Measurements from ENCODE around the gene MAFG.

Gene MAFG

DNA sequence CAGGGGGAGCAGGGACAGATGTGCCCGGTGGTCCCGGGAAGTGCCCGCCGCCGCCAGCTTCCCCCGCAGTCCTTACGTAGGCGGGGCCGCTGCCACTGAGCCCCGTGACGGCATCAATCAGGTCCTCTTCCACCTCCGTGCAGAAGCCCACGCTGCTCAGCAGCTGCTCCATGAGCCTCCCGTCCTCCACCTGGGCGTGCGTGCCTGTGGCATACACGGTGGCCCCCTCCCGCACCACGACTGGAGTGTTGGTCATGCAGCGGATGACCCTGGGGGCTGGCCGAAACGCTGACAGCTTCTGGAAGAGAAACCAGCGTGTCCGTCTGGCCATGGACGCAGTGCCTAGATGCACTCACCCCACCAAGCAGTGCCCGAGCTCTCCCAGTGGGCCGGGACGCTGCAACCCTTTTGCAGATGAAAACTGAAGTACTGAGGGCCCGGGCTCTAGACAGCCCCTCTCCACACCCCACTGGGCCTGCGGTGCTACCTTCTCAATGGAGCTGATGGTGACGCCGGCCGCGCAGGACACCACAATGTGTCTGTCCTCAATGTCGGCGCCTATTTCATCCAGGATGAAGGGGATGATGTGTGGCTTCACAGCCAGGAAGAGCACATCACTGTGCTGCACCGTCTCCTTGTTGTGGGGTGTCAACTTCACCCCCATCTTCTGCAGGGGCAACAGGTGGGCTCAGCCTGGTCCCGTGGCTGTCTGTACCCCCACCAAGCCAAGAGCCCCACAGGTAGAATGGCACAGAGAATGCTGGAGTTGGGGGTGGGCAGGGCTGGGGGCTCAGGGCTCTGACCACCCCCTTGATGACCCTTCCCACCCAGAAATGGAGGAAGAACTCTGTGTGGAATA is 7.5 kb upstream of the MAFG start:
- no peak for DNase-seq

DNA sequence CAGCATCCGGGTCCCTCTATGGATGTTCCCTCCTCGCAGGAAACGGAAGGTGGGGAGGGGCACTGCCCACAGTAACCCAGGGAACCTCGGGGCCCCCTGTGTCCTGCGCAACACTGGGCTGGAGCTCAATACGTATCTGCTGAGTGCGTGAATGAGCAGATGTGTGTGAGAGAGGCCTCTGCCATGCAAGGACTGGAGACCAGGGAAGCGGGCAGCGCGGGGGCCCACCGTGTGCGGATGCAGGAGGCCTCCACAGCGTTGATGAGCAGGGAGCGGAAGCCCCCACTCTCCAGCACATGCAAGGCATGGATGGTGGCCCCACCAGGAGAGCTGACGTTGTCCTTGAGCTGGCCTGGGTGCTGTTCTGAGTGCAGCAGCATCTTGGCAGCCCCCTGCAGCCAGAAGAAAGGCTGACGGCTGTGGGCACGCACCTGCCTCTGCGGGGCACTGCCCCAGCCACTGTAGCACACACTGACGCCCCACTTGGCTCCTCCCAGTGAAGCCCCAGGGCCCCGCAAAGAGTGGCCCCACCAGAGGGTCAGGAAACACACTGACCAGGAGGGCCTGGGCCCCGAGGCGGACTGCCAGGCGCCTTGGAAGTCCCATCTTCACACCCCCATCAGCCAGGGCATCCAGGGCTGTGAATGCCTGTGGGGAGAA is 6.7 kb upstream of the MAFG start:
- no peak for DNase-seq

DNA sequence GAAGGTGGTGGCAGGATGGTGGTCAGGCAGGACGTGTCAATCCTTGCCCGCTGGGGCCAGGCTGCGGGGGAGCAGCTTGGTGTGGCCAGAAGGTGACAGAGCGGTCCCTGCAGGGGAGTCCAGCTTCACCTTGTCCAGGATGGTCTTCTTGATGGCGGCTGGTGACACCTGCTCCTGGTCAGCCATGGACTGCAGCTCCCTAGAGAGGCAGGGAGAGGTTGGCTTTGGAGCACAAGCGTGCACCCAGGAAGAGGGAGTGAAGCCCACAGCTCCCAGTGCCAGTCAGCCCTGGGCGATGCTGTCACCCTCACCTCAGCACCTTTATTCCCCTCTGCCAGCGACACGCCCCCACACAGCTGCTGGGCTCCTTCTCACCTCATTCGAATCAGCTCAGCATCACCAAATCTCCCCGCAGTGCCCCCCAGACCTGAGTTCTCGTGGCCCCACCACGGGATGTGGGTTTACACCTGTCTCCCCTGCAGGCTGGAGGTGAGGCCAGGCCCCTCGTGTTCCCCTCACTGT is 5.7 kb upstream of the MAFG start:
- DNase-seq = no peak

DNA sequence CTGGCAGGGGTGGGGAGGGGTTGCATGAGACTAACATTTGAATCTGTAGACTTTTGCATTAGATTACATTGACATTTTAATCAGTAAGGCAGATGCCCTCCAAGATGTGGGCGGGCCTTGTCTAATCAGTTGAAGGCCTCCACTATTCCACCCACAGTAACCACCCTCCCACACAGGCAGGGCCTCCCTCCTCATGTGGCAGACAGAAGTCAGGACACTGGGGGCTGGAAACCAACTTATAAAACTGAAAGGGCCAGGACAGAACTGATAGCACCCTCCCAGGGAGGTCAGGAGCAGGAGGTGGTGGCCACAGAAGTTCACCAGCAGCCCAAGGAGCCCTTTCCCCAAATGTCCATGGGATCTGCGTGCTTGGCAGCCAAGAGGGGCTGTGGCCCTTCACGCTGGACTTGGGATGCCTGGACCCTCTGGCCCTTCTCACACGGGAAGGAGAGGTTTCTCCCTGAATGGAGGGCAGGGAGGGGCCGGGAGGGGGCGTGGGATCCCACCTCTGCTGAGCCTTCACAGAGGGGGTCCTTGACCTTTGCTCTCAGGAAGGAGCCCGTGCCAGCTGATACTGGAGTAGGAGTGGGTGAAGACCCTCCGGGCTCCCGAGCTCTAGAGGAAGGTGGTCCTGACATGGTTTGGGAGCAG is 4.9 kb upstream of the MAFG start:
- no peak for DNase-seq

DNA sequence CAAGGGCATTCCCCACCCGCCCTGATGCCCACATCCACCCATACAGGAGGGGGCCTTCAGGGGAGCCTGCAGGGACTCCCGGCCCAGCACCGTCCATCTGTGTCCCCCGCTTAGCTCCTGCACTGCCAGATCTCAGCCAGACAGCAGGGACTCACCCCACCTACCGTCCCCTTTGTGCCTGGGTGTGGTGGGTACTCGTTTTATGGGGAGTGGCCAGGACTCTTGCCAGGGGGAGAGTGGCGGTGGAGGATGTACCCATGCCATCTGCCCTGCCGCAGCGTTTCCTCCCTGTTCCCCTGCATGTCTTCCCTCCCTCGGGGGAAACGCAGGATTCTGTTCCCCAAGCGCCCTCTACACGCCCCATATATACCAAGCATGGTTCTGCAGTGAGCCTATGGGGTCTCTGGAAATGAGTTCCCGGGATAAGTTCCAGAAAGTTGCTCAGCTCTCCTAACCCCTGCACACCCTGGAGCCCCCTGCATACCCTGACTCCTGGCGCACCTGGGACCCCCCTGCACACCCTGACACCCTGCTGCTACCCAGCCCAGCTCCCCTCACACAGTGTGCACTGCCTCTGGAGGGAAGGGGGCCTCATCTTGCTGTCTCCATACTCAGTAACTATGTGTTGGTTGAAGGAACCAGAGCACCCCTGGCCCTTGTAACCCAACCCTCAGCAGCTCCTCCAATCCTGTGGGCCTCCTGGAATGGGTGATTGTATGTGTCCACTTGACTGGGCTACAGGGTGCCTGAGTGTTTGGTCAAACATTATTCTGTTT is 4.2 kb upstream of the MAFG start:
- DNase-seq = no peak

DNA sequence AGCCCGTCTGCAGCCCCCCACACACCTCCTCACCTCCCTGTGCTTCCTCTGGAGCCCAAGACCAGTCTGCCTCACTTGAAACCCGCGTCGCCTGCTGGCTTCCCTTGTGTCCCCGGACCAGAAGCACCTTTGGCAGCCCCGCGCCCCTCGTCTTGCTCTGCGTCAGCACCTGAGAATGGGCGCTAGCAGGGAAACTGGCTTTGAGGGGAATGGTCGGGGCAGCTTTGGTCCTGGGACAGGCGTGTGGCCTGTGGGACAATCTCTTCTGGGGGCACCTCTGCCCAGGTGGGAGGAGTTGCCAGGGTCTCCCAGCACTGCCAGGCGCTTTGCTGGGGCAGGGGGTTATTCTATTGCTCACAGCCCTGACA is 3.6 kb upstream of the MAFG start:
- DNase-seq = no peak

DNA sequence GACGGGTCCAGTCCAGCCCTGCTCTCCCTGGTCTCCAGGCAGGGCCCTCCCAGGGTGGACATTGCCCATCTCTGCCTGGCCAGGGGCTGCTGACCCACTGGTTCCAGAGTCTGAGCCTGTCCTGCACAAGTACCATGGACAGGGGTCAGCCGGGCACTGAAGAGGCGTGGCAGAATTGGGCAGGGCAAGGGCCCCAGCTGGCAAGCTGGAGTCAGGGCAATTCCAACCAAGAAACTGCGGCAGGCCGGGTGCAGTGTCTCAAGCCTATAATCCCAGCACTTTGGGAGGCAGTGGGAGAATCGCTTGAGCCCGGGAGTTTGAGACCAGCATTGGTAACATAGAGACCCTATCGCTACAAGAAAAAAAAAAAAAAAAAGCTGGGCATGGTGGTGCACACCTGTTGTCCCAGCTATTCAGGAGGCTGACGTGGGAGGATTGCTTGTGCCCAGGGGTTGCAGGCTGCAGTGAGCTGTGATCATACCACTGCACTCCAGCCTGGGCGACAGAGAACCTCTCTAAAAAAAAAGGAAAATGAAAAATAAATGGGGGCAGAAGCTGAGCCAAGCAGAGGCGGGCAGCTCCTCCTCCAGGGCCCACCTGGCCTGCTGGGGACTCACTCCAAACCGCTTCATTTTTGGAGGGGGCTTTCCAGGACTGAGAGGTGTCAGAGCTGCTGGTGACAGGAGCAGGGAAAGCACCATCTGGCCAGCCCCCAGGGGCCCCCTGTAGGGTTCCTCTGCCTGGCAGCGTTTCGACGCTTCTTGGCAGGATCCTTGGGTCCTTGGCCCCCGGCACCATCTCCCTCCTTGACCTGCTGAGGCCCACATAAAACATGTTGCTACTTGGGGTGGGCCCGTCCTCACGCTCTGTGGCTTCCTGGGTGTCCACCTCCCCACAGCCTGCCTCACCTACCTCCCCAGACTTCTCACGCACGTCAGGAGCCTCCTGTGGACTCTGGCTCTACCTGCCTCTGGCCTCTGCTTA is 2.9 kb upstream of the MAFG start:
- no peak for DNase-seq

DNA sequence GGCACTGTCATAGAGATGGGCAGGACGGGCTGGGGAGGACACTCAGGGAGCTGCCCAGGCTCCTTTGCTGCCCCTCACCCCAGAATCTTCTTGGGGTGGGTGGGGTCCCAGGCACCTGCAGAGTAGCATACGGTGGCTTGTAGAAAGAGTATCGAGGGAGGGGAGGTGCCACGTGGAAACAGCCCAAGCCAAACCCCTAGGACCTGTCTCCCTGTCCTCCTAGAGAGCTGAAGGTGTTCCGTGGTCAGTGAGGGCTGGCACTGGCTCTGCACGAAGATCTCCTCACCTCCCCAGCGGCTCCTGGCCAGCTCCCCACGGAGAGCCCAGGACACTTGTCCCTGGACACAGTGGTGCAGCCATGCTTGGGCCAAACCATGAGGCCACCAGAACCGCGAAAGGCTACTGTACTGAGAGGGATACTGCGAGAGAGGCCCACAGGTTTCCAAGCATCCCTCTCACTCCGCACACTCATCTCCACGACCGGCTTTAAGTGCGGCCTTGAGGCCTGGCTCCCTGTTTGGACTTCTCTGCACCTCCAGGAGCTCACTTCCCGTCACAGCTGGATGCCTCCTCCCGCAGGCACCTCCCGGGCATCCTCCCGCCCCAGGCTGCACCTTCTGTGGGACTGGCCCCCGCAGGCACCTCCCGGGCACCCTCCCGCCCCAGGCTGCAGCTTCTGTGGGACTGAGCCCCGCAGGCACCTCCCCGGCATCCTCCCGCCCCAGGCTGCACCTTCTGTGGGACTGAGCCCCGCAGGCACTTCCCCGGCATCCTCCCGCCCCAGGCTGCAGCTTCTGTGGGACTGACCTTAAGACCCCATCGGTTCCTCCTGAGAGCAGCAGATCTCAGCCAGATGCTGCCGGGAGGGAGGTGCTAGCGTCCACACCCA is 2.0 kb upstream of the MAFG start:
- DNase-seq = no peak

DNA sequence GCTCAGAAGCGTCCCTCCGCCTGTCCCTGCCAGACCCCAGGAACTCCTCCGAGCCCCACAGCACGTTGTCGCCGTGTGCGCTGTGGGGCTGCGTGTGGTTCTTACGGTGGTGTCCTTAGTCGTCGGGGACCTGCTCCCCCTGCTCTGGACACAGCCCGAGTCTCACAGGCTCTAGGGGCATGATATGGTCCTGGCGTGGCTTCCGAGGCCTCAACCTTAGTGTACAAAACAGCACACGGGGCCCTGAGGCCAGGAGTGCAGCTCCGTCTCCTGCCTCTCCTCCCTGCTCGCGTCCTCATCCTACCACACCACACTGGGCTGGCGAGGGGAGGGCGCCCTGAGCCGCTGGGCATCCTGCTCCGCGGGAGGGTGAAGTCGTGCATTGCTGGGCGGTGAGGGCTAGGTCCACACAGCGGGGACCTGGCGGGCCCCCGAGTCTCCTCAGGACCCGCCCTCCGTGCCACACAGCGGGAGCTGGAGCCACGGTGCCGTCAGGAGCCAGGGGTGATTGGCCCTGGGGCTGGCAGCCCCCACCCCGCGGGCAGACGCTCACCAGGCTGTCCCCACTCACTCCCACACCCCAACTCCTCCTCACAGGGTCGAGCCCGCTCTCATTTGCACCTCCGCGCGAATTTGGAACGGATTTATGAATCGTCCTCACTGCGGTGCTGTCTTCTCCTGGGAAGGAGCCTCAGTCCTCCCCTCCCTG is 1.2 kb upstream of the MAFG start:
- no peak for DNase-seq

DNA sequence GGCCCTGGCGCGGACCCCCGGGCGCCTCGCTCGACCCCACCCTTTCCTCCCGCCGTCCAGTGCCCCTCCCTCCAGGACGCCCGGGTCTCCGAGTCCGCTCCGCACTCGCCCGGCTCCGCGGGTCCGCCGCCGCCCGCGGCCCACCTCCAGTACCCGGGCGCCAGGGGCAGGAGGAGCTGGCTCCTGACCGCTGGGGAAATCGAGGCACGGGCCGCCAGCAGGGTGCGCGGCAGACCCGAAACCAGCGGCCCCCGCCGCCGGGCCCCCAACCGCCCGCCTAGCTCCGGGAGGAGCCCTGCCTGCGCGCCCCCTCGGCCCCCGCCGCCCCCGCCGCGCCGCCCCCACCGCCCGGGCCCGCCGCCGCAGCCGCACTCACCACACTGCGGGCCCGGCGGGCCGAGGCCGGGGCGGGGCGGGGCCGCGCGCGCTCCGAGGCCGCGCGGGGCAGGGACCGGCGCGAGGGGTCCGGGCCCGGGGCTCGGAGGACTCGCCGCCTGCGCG is 333 bp downstream of the MAFG start:
- DNase-seq = no peak

DNA sequence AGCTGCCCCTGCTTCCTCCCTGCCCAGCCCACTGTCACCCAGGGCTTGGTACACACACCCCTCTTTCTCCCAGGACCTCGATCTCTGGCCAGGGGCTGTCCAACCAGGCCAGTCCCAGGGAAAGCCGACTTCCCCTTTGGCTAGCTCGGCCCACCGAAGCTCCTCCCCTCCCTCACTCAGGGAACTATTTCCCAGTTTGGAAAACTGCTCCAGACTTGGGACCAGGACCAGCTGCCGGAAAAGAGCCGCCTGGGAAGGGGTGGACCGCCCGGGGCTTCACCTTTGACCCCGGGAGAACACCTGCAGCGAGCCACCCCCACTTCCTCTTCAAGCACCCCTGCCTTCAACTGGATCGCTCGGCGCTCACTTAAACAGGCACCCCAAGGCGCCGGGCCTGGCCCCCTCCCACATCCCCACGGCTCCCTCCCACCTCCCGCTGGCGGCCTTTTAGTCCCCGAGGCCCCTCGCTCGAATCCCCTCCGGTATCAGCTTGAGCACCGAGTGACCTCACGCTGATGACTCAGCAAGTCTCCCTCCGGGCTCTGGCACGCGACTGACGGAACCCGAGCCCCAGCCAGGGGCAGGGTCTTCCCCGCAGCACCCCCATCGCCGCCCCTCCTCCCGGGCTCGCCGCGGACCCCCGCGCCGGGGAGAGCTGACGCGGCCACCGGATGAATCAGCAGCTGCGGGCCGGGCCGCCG is 934 bp downstream of the MAFG start:
- no peak for DNase-seq

DNA sequence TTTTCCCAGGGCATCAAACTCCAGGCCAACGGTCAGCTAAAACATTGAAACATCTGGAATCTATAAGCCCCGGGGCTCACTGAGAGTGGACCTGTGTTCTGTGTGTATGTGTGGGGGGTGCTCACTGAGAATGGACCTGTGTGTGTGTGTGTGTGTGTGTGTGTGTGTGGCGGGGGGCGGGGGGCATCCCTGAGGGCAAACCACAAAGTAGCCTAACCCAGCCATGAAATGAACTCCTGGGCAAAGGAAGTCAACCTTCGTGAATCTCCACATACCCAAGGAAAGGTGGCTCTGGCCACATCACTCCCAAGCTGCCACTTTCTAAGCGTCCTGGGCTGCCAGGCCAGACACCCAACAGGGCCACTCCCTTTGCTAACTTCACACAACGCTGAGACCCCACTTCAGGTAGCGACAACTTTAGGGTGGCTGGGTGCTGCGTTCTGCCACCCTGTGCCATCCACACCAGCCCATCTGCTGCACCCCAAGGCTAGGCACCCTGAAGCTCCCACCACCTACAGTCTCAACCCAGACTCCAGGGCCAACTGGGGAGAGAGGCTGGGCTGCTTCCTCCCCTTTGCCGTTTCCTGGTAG is 1.6 kb downstream of the MAFG start:
- no peak for DNase-seq

DNA sequence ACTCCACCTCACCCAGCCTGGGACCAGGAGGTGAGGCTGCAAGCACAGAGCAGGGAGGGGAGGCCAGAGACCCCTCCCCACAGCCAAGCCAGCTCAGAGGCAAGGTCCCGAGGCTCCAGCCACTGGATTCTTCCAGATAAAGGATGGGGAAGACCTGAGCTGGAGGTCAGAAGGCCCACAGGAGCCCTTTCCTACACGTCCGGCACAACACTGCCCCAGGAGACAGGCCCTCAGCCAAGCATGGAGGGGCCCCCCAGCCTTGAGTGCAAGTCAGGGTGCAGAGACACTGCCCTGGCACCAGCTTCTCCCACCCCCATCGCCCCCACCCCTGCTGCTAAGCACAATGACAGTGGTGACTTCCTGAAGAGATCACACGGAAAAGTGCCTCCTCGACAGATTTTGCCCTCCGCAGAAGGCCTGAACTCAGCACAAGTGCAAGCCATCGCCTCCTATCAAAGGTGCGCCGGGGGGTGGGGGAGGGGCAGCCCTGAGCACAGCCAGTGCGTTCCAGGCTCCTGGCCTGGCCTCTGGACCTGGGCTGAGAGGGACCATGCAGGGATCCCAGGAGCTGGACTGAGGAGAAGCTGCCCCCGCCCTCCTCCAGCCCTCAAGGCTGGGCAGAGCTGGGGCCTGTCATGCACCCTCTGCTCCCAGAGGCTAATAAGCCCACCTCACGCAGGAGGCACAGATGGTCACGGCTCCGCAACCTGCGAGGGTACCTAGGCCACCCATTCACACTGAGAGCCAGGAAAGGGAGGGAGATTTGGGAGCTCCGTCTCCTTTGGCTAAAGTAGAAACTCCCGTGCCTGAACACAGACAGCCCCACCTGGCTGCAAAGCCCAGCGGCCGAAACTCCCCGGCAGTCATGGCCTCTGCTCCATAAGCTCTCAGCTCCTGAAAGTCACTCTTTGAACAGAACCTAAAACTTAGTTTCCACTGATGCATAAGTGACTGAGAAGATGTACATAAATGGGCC is 2.7 kb downstream of the MAFG start:
- no peak for DNase-seq

DNA sequence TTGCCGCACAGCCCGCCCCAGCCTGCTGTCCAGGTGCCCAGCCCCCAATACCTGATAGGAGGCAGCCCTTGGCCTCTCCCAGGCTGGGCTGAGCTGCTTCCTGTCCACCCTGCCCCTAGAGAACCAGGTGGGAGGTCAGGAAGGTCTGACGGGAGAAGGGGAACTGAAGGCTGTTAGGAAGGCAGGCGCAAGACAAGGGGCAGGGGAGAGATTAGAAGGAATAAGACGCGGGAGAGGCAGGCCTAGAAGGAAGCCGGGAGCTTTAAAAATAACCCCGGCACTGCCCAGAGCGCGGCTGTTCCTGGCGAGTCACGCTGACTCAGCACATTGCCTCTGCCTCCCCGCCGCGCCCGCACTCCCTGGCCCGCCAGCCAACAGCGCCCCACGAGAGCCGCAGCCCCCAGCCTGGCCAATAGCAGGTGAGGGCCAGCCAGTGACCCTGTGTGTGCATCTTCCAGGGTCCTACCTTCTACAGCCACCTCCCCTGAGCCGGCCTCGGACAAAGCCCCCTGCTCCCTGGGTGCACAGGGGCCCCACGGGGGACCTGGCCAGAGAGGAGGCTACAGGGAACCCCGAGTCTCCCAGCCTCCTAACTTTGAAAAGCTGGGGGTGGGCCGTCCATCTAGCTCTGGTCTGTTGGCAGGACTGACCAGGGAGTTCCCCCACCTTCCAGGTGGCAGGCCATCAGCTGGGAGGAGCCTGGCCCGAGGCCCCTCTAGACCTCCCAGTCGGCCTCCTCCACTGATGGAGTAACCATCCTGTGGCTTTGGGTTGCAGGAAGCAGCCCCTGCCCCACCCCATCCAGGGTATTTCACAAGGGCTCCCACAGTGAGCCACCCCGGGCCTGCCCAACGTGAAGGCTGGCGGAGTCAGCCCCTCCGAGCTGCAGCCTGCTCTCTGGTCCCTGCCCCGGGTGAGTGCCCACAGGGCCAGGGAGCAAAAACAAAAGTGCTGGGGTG is 4.0 kb downstream of the MAFG start:
- no peak for DNase-seq

DNA sequence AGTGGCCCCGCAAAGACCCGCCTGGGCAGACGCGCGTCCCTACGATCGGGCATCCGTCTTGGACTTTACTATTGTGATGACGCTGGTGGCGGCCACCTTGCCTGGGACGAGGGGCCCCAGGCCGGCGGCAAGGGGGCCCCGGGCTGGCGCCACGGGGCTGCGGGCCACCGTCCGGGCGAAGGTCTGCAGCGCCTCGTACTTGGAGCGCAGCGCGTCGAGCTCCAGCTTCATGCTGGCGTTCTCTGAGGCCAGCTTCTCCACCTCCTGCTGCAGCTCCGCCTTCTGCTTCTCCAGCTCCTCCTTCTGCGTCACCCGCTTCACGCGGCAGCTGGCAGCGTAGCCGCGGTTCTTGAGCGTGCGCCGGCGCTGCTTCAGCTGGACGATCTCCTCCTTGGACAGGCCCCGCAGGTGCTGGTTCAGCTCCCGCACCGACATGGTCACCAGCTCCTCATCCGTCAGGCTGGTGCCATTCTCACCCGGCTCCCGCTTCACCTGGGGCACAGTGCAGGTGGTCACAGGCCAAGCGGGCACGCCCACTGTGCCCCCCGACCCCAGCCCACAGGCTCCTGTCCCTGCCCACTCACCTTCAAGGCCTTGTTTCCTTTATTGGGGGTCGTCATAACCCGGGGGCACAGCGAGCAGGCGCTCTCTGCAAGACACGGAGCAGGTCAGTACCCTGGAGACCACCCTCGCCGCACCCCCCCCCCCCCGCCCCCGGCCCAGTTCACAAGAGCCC is 4.8 kb downstream of the MAFG start:
- DNase-seq = no peak

Measured in effector CD8-positive, alpha-beta T cell (primary cell).